WTC11 (cell line): ENCODE measurements around the gene PDSS1. TPM values are rescaled to one million over a fixed set of nuclear protein-coding genes. Genes with fewer than 3 reads are reported as not detected.
"Not testable (repeated sequence)": the region's sequence is repeated elsewhere in the genome, so short reads cannot be mapped to it uniquely, and the experiment has no call there.

Source experiments
- ATAC-seq: fragments of 200-7000 bp; cut with Tn5 transposase; 2 replicates; pipeline ENCODE4 v1.10.0; 2021; ENCODE audit warnings: mild to moderate bottlenecking, moderate library complexity
- CTCF ChIA-PET: fragments of 300-600 bp; sonication (Branson Sonifier 250); formaldehyde crosslinking; loops from one replicate; lab custom pipeline; 2021; ENCODE audit warnings: antibody characterized with exemption; lab: Charles Lee
- POLR2A ChIA-PET: fragments of 350-600 bp; sonication (Branson Sonifier 250); formaldehyde crosslinking; loops from one replicate; lab custom pipeline; 2021; ENCODE audit warnings: antibody characterized with exemption; lab: Charles Lee
- DNase-seq: peaks from one replicate; pipeline ENCODE4 v3.0.0; 2021; ENCODE audit warnings: low spot score
- H3K27ac Mint-ChIP-seq: 2 replicates; pipeline ENCODE4 v1.8.0; 2021; ENCODE audit warnings: mixed read lengths
- H3K27me3 Mint-ChIP-seq: 2 replicates; pipeline ENCODE4 v1.8.0; 2021; ENCODE audit warnings: low read depth, mild to moderate bottlenecking, moderate library complexity, mixed read lengths
- H3K36me3 Mint-ChIP-seq: 2 replicates; pipeline ENCODE4 v1.8.0; 2021; ENCODE audit warnings: mixed read lengths
- H3K4me1 Mint-ChIP-seq: 2 replicates; pipeline ENCODE4 v1.8.0; 2022; ENCODE audit warnings: mixed read lengths
- H3K4me3 Mint-ChIP-seq: 2 replicates; pipeline ENCODE4 v1.8.0; 2021; ENCODE audit warnings: mild to moderate bottlenecking, moderate library complexity, mixed read lengths
- H3K9me3 Mint-ChIP-seq: 2 replicates; pipeline ENCODE4 v1.8.0; 2021; ENCODE audit warnings: mixed read lengths
- CREB1 ChIP-seq: sonication (generic); formaldehyde crosslinking; IDR thresholded peaks from 2 replicates; pipeline ENCODE4 v1.8.0; 2023; ENCODE audit warnings: mild to moderate bottlenecking, missing genetic modification reagents
- CTCF ChIP-seq: fragments of 200-600 bp; IDR thresholded peaks from 2 replicates; pipeline ENCODE4 v1.8.0; 2022; ENCODE audit warnings: antibody characterized with exemption
- E2F1 ChIP-seq: sonication (generic); formaldehyde crosslinking; IDR thresholded peaks from 2 replicates; pipeline ENCODE4 v1.8.0; 2022; ENCODE audit warnings: mild to moderate bottlenecking, missing genetic modification reagents
- ERG ChIP-seq: fragments of 250-450 bp; sonication (Bioruptor Pico); IDR thresholded peaks from 2 replicates; pipeline ENCODE4 v1.8.0; 2021; ENCODE audit warnings: mild to moderate bottlenecking
- FOXP1 ChIP-seq: sonication (generic); formaldehyde crosslinking; IDR thresholded peaks from 2 replicates; pipeline ENCODE4 v1.8.0; 2022; ENCODE audit warnings: missing genetic modification reagents, mild to moderate bottlenecking, moderate library complexity, borderline replicate concordance
- IRF1 ChIP-seq: sonication (generic); formaldehyde crosslinking; IDR thresholded peaks from 2 replicates; pipeline ENCODE4 v1.8.0; 2023; ENCODE audit warnings: missing genetic modification reagents
- PRRX2 ChIP-seq: fragments of 250-450 bp; sonication (Bioruptor Pico); IDR thresholded peaks from 2 replicates; pipeline ENCODE4 v1.8.0; 2021; ENCODE audit warnings: mild to moderate bottlenecking
- SOX15 ChIP-seq: fragments of 250-450 bp; sonication (Bioruptor Pico); IDR thresholded peaks from 2 replicates; pipeline ENCODE4 v1.9.0; 2021; ENCODE audit warnings: mild to moderate bottlenecking
- ZBTB21 ChIP-seq: sonication (generic); formaldehyde crosslinking; IDR thresholded peaks from 2 replicates; pipeline ENCODE4 v1.8.1; 2023; ENCODE audit warnings: mild to moderate bottlenecking, missing genetic modification reagents, borderline replicate concordance
- ZNF263 ChIP-seq: sonication (generic); formaldehyde crosslinking; IDR thresholded peaks from 2 replicates; pipeline ENCODE4 v1.8.1; 2022; ENCODE audit warnings: low read depth, mild to moderate bottlenecking, moderate library complexity, missing genetic modification reagents
- ZNF416 ChIP-seq: fragments of 250-450 bp; sonication (Bioruptor Pico); IDR thresholded peaks from 2 replicates; pipeline ENCODE4 v1.9.0; 2021; ENCODE audit warnings: mild to moderate bottlenecking, inconsistent platforms
- total RNA-seq: library from RNA; stranded (reverse); gene quantifications from 3 replicates; pipeline ENCODE4 v1.2.3, GENCODE V29; 2021
- TF ChIP-seq, protein P1 (sequence below): fragments of 250-450 bp; sonication (Bioruptor Pico); conservative IDR thresholded peaks from 2 replicates; pipeline ENCODE4 v1.9.0; 2021; ENCODE audit warnings: mild to moderate bottlenecking
- TF ChIP-seq, protein P2 (sequence below): sonication (generic); formaldehyde crosslinking; conservative IDR thresholded peaks from 2 replicates; pipeline ENCODE4 v1.8.1; 2022; ENCODE audit warnings: mild to moderate bottlenecking, missing genetic modification reagents
- TF ChIP-seq, protein P3 (sequence below): sonication (generic); formaldehyde crosslinking; IDR thresholded peaks from 2 replicates; pipeline ENCODE4 v1.8.1; 2022; ENCODE audit warnings: mild to moderate bottlenecking, moderate library complexity, missing genetic modification reagents

The PDSS1 gene
- total RNA-seq, 1 experiment from 2014 or later, result 13.6 TPM

DNA sequence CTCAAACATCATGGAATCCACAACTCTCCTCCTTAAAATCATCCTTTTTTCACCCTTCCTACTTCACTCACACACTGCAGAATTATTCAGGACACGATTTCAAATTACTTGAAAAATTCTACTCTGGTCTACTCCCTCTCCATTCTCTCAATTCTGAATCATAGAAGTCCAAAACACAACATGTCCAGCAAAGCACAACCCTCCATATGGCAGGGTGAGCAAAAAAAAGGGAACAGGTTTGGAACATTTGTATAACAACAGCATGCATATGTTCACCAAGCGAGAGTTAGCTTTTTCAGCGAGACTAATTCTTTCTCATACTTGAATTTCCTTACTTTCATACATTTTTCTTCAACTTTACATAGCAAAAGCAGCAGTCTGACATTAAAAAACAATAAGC, 89.9 kb downstream of the PDSS1 start:
- TF ChIP-seq ZNF416 (CRISPR knock-in tag) (no peak), ZBTB21 (CRISPR knock-in tag) (no peak), E2F1 (CRISPR knock-in tag) (no peak), PRRX2 (CRISPR knock-in tag) (no peak), FOXP1 (no peak), IRF1 (CRISPR knock-in tag) (no peak), CTCF (no peak), ERG (CRISPR knock-in tag) (no peak)
- TF ChIP-seq, protein P1, sequence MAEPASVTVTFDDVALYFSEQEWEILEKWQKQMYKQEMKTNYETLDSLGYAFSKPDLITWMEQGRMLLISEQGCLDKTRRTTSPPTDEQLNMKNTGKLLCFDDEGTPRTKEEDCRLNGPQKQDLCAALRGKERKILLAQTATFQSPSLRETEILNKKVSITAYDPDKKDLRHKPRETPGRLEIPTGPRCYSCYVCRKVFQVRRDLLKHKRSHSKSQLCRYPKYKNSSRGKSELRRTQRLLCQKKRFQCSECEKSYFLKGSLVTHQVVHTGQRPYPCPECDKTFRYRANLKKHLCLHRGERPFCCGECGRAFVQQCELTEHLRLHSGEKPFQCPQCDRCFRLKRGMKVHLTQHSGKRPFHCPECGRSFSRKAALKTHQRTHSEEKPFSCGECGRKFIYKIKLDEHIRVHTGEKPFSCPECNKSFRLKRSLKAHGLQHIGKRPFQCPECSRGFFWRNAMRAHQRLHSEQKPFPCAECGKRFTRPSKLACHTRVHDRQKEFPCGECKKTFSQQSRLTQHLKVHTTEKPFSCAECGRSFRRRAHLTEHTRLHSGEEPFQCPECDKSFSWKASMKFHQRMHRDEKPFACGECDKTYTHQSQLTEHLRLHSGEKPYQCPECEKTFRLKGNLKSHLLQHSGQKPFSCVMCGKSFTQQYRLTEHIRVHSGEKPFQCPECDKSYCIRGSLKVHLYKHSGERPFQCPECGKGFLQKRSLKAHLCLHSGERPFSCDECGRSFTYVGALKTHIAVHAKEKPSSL (CRISPR knock-in tag), result no peak
- TF ChIP-seq, protein P2, sequence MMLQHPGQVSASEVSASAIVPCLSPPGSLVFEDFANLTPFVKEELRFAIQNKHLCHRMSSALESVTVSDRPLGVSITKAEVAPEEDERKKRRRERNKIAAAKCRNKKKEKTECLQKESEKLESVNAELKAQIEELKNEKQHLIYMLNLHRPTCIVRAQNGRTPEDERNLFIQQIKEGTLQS (CRISPR knock-in tag), result no peak
- no peak for DNase-seq
- H3K36me3 Mint-ChIP-seq, result peaks cover 3% of the 10 kb centered on the region; the same call in 1 of the 2 replicates
- H3K9me3 Mint-ChIP-seq, result peaks cover 13% of the 10 kb centered on the region
- ChIA-PET POLR2A (no interaction called here), CTCF (no interaction called here)
- H3K4me1 Mint-ChIP-seq, result peaks cover 32% of the 10 kb centered on the region
- peak overlapping the region; percentile 47 for H3K27ac Mint-ChIP-seq
- no peak for ATAC-seq
- no peak overlapping the region for H3K4me3 Mint-ChIP-seq
- no peaks in the 10 kb centered on the region for H3K27me3 Mint-ChIP-seq

DNA sequence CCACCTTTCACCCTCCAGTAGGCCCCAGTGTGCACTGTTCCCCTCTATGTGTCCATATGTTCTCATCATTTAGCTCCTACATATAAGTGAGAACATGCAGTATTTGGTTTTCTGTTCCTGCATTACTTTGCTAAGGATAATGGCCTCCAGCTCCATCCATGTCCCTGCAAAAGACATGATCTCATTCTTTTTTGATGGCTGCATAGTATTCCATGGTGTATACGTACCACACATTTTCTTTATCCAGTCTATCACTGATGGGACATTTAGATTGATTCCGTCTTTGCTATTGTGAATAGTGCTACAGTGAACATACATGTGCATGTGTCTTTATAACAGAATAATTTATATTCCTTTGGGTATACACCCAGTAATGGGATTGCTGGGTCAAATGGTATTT, 92.3 kb downstream of the PDSS1 start:
- peaks cover 13% of the 10 kb centered on the region for H3K9me3 Mint-ChIP-seq
- H3K27ac Mint-ChIP-seq, H3K27me3 Mint-ChIP-seq, DNase-seq, POLR2A ChIA-PET, ATAC-seq, H3K36me3 Mint-ChIP-seq, H3K4me3 Mint-ChIP-seq, CTCF ChIA-PET: not testable (repeated sequence)
- H3K4me1 Mint-ChIP-seq, result peaks cover 16% of the 10 kb centered on the region

GRCh38 chr10:26790221-26790995, 92.9 kb downstream of the PDSS1 start:
- Mint-ChIP-seq H3K27me3 (no peaks in the 10 kb centered on the region), H3K36me3 (peaks cover 8% of the 10 kb centered on the region), H3K4me3 (no peak overlapping the region), H3K27ac (no peak overlapping the region), H3K9me3 (peaks cover 19% of the 10 kb centered on the region), H3K4me1 (peaks cover 16% of the 10 kb centered on the region)
- no peak for TF ChIP-seq ZNF263
- TF ChIP-seq SOX15 (CRISPR knock-in tag), result no peak
- no peak for TF ChIP-seq CREB1 (CRISPR knock-in tag)
- TF ChIP-seq, protein P3, sequence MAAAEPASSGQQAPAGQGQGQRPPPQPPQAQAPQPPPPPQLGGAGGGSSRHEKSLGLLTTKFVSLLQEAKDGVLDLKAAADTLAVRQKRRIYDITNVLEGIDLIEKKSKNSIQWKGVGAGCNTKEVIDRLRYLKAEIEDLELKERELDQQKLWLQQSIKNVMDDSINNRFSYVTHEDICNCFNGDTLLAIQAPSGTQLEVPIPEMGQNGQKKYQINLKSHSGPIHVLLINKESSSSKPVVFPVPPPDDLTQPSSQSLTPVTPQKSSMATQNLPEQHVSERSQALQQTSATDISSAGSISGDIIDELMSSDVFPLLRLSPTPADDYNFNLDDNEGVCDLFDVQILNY, result no peak
- ChIA-PET CTCF (no interaction called here), POLR2A (no interaction called here)
- no peak for ATAC-seq
- DNase-seq, result no peak
